ENCODE data around the gene OSCAR.

DNA sequence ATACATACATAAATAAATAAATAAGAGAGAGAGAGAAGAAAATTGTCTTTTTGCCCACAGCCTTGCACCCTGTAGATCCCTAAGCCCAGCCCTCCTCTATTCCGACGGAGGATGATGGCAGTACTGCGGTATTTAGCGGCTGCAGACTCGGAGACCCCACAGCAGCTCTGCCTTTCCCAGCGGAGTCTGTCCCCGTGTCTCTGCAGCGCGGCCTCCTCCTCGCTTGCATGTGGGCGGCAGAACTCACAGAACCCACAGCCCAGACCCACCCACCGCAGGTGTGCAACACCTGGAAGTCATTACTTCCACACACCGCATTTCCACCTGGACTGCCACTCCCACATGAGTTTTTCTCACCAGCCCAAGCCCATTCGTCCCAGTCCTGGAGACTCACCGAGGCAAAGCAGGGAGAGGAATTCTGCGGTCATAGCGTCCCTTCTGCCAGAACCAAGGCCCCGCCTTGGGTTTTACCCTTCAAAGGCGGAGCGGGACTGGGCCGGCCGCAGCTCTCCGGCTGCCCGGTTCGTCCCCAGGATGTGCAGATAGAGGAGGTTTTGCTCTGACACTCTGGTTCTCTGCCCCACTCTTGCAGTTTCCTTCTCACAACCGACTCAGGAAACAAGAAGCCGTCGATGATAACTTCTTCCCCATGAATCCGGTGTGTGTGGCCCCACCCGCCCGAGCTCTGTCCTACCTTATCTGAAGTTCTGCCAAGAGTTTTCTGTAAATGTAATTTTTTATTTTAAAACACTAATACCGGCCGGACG is 37.1 kb downstream of the OSCAR start, which contains the start of gene VSTM1:
- TF ChIP-seq, protein P1, sequence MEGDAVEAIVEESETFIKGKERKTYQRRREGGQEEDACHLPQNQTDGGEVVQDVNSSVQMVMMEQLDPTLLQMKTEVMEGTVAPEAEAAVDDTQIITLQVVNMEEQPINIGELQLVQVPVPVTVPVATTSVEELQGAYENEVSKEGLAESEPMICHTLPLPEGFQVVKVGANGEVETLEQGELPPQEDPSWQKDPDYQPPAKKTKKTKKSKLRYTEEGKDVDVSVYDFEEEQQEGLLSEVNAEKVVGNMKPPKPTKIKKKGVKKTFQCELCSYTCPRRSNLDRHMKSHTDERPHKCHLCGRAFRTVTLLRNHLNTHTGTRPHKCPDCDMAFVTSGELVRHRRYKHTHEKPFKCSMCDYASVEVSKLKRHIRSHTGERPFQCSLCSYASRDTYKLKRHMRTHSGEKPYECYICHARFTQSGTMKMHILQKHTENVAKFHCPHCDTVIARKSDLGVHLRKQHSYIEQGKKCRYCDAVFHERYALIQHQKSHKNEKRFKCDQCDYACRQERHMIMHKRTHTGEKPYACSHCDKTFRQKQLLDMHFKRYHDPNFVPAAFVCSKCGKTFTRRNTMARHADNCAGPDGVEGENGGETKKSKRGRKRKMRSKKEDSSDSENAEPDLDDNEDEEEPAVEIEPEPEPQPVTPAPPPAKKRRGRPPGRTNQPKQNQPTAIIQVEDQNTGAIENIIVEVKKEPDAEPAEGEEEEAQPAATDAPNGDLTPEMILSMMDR (conservative IDR thresholded peaks at IDR 0.05 in 1 of 2, IDR thresholded peaks at IDR 0.05 in 1 of 2; ENCODE audit: extremely low read depth in 1 of 2, insufficient read depth in 1 of 2, low read depth in 1 of 2, low read length in 2 of 2) = no peak
- no peak for TF ChIP-seq EZH2 (IDR thresholded peaks at IDR 0.05; ENCODE audit: borderline replicate concordance, low read length)

Data from mammary epithelial cell (primary cell).